OCI-LY1 (cell line): Measurements from ENCODE around the gene SLC11A1.

Experiments
- EZH2 ChIP-seq: fragments of 200-600 bp; sonication (generic), shearing (Covaris generic); IDR thresholded peaks from 2 replicates; pipeline ENCODE4 v1.8.0; 2017; ENCODE audit warnings: borderline replicate concordance, mixed run types, mild to moderate bottlenecking, antibody characterized with exemption, low read length, moderate library complexity, mixed read lengths
- TF ChIP-seq, protein P1 (sequence below): fragments of 200-600 bp; sonication (generic), shearing (Covaris generic); IDR thresholded peaks from 2 replicates; pipeline ENCODE4 v1.5.1; 2017; ENCODE audit warnings: mild to moderate bottlenecking, antibody characterized with exemption, low read length, moderate library complexity, mixed read lengths

DNA sequence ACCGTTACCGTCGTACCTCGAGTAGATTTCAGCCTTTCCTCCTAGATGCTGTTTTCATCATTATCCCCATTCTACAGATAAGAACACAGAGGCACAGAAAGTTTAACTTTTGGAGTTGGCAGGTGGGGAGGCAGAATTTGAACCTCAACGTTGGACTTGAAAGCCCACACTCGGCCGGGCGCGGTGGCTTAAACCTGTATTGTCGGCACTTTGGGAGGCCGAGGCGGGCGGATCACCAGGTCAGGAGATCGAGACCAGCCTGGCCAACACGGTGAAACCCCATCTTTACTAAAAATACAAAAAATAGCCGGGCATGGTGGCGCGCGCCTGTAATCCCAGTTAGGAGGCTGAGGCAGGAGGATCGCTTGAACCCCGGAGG lies 13.9 kb upstream of the SLC11A1 start:
- TF ChIP-seq, protein P1, sequence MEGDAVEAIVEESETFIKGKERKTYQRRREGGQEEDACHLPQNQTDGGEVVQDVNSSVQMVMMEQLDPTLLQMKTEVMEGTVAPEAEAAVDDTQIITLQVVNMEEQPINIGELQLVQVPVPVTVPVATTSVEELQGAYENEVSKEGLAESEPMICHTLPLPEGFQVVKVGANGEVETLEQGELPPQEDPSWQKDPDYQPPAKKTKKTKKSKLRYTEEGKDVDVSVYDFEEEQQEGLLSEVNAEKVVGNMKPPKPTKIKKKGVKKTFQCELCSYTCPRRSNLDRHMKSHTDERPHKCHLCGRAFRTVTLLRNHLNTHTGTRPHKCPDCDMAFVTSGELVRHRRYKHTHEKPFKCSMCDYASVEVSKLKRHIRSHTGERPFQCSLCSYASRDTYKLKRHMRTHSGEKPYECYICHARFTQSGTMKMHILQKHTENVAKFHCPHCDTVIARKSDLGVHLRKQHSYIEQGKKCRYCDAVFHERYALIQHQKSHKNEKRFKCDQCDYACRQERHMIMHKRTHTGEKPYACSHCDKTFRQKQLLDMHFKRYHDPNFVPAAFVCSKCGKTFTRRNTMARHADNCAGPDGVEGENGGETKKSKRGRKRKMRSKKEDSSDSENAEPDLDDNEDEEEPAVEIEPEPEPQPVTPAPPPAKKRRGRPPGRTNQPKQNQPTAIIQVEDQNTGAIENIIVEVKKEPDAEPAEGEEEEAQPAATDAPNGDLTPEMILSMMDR: no peak
- no peak for TF ChIP-seq EZH2
